SK-N-SH (cell line): Measurements from ENCODE around the gene SFRP2. TPM values are rescaled to one million over a fixed set of nuclear protein-coding genes. Genes with fewer than 3 reads are reported as not detected.

ENCODE experiments used
- CTCF ChIA-PET: fragments of 300-600, 350-600 bp; formaldehyde crosslinking; extraction: SDS; loops from one replicate; lab custom pipeline; 2021; lab: Yijun Ruan, JAX
- POLR2A ChIA-PET: fragments of 350-600 bp; sonication (Branson Sonifier 250); formaldehyde crosslinking; extraction: SDS; loops from one replicate; lab custom pipeline; 2020; ENCODE audit warnings: antibody characterized with exemption, inconsistent platforms; lab: Yijun Ruan, JAX
- DNase-seq: peaks from one replicate; pipeline ENCODE4 v3.0.0; 2012
- H2AFZ ChIP-seq: fragments of 200-600 bp; sonication (generic); 2 replicates; pipeline ENCODE4 v1.8.1; 2016; ENCODE audit warnings: antibody characterized with exemption, mild to moderate bottlenecking, low read depth
- H3F3A ChIP-seq: fragments of 200-600 bp; sonication (generic); replicated peaks from 2 replicates; pipeline ENCODE3; 2016; ENCODE audit warnings: antibody characterized with exemption, mild to moderate bottlenecking; ENCODE audit not compliant: insufficient read depth
- H3K27ac ChIP-seq, 2 experiments: fragments of 200-500 bp in 1 of 2; fragments of 200-600 bp in 1 of 2; sonication (Bioruptor generic) in 1 of 2; sonication (generic), shearing (Covaris generic) in 1 of 2; 2 replicates each; pipeline versions ENCODE4 v1.5.1 to v1.6.1; 2014 to 2016; ENCODE audit warnings: low read depth in 2 of 2, inconsistent platforms in 1 of 2, low read length in 1 of 2, mild to moderate bottlenecking in 1 of 2, mixed read lengths in 1 of 2
- H3K27me3 ChIP-seq: fragments of 200-600 bp; sonication (generic), shearing (Covaris generic); 2 replicates; pipeline ENCODE4 v1.6.1; 2016; ENCODE audit warnings: mixed run types; ENCODE audit not compliant: insufficient read depth
- H3K36me3 ChIP-seq, 2 experiments: fragments of 200-500 bp in 1 of 2; fragments of 200-600 bp in 1 of 2; sonication (Bioruptor generic) in 1 of 2; sonication (generic) in 1 of 2; replicated peaks in 1 of 2; 2 replicates each; pipeline versions ENCODE3 to v1.5.1; 2014 to 2016; ENCODE audit warnings: low read length in 1 of 2, mild to moderate bottlenecking in 1 of 2; ENCODE audit not compliant: insufficient read depth in 2 of 2, control insufficient read depth in 1 of 2
- H3K4me1 ChIP-seq, 2 experiments: fragments of 200-500 bp in 1 of 2; fragments of 200-600 bp in 1 of 2; sonication (Bioruptor generic) in 1 of 2; sonication (generic), shearing (Covaris generic) in 1 of 2; 2 replicates each; pipeline versions ENCODE4 v1.5.1 to v1.6.1; 2014 to 2016; ENCODE audit warnings: low read depth in 1 of 2, low read length in 1 of 2, mixed run types in 1 of 2; ENCODE audit not compliant: insufficient read depth in 2 of 2, control insufficient read depth in 1 of 2
- H3K4me2 ChIP-seq: fragments of 200-600 bp; sonication (generic), shearing (Covaris generic); 2 replicates; pipeline ENCODE4 v1.6.1; 2017; ENCODE audit warnings: mixed run types
- H3K4me3 ChIP-seq, 2 experiments: fragments of 200-500 bp in 1 of 2; fragments of 200-600 bp in 1 of 2; sonication (Bioruptor generic) in 1 of 2; sonication (generic), shearing (Covaris generic) in 1 of 2; 2 replicates each; pipeline versions ENCODE4 v1.5.1 to v1.8.1; 2014 to 2016; ENCODE audit warnings: low read depth in 2 of 2, inconsistent platforms in 1 of 2, low read length in 1 of 2, mild to moderate bottlenecking in 1 of 2, mixed read lengths in 1 of 2, moderate library complexity in 1 of 2
- H3K79me2 ChIP-seq: fragments of 200-600 bp; sonication (generic); 2 replicates; pipeline ENCODE4 v1.8.1; 2017; ENCODE audit warnings: mild to moderate bottlenecking; ENCODE audit not compliant: insufficient read depth
- H3K9ac ChIP-seq: fragments of 200-600 bp; sonication (generic); 2 replicates; pipeline ENCODE4 v1.6.1; 2017; ENCODE audit warnings: mixed run types
- H3K9me2 ChIP-seq: fragments of 200-600 bp; sonication (generic); 2 replicates; pipeline ENCODE4 v1.6.1; 2017; ENCODE audit warnings: mixed run types
- H3K9me3 ChIP-seq: fragments of 200-600 bp; sonication (generic); 2 replicates; pipeline ENCODE4 v1.6.1; 2017; ENCODE audit warnings: mixed run types, mild to moderate bottlenecking, moderate library complexity
- H4K20me1 ChIP-seq: fragments of 200-600 bp; sonication (generic); 2 replicates; pipeline ENCODE4 v1.6.1; 2017; ENCODE audit warnings: mild to moderate bottlenecking, mixed run types; ENCODE audit not compliant: insufficient read depth
- CHD2 ChIP-seq: fragments of 150-350 bp; IDR thresholded peaks from 2 replicates; pipeline ENCODE4 v1.6.1; 2018; ENCODE audit warnings: low read length; ENCODE audit not compliant: partially characterized antibody
- EZH2phosphoT487 ChIP-seq: fragments of 200-600 bp; sonication (generic); IDR thresholded peaks from 2 replicates; pipeline ENCODE4 v1.6.1; 2017; ENCODE audit warnings: low read depth, mixed run types, mild to moderate bottlenecking, antibody characterized with exemption, moderate library complexity, borderline replicate concordance
- FOSL2 ChIP-seq: IDR thresholded peaks from 2 replicates; pipeline ENCODE4 v1.4.0; 2012; ENCODE audit warnings: low read depth, mild to moderate bottlenecking, moderate library complexity, borderline replicate concordance
- JUND ChIP-seq: IDR thresholded peaks from 2 replicates; pipeline ENCODE4 v1.4.0; 2012
- MEF2A ChIP-seq: IDR thresholded peaks from 2 replicates; pipeline ENCODE4 v1.4.0; 2012; ENCODE audit warnings: low read depth, borderline replicate concordance
- MXI1 ChIP-seq: IDR thresholded peaks from 2 replicates; pipeline ENCODE4 v1.6.1; 2012; ENCODE audit warnings: mild to moderate bottlenecking, low read depth, low read length, improper control_type of control experiment
- NFIC ChIP-seq: IDR thresholded peaks from 2 replicates; pipeline ENCODE4 v1.4.0; 2012; ENCODE audit warnings: borderline replicate concordance
- NRF1 ChIP-seq: IDR thresholded peaks from 2 replicates; pipeline ENCODE4 v1.6.1; 2012; ENCODE audit warnings: low read depth, mild to moderate bottlenecking, low read length
- POLR2AphosphoS5 ChIP-seq: IDR thresholded peaks from 2 replicates; pipeline ENCODE4 v1.6.1; 2012; ENCODE audit warnings: low read depth, low read length
- RAD21 ChIP-seq: IDR thresholded peaks from 2 replicates; pipeline ENCODE4 v1.6.1; 2012; ENCODE audit warnings: mild to moderate bottlenecking, low read length
- RFX5 ChIP-seq: IDR thresholded peaks from 2 replicates; pipeline ENCODE4 v1.6.1; 2012; ENCODE audit warnings: mild to moderate bottlenecking, improper control_type of control experiment, low read length
- RXRA ChIP-seq: IDR thresholded peaks from 2 replicates; pipeline ENCODE4 v1.4.0; 2012; ENCODE audit warnings: low read depth, mild to moderate bottlenecking, borderline replicate concordance
- SMC3 ChIP-seq: IDR thresholded peaks from 2 replicates; pipeline ENCODE4 v1.6.1; 2012; ENCODE audit warnings: low read depth, low read length, improper control_type of control experiment
- TCF12 ChIP-seq: IDR thresholded peaks from 2 replicates; pipeline ENCODE4 v1.4.0; 2012
- WGBS: methylation state at CpG from one replicate; pipeline ENCODE4 v1.1.6; 2017; ENCODE audit warnings: low lambda C conversion rate; 5-methylcytosine and 5-hydroxymethylcytosine counted together
- polyA plus RNA-seq, 3 experiments: library from polyadenylated mRNA; depleted of rRNA; stranded (reverse); fragments of >200 nt; gene quantifications; 2 replicates each; pipeline ENCODE4 v1.2.3, GENCODE V29; 2012
- TF ChIP-seq, protein P1 (sequence below): IDR thresholded peaks from 2 replicates; pipeline ENCODE4 v1.4.0; 2012; ENCODE audit warnings: low read depth, borderline replicate concordance
- TF ChIP-seq, protein P2 (sequence below): fragments of 150-350 bp; IDR thresholded peaks from 2 replicates; pipeline ENCODE4 v1.6.1; 2017; ENCODE audit warnings: antibody characterized with exemption, low read length, low read depth, borderline replicate concordance
- TF ChIP-seq, protein P3 (sequence below): IDR thresholded peaks from 2 replicates; pipeline ENCODE4 v1.6.1; 2012; ENCODE audit warnings: mild to moderate bottlenecking, low read depth, low read length, moderate library complexity
- TF ChIP-seq, protein P4 (sequence below): IDR thresholded peaks from 2 replicates; pipeline ENCODE4 v1.4.0; 2012; ENCODE audit warnings: low read depth, borderline replicate concordance

Gene SFRP2
- polyA plus RNA-seq, 1 of the 3 experiments (the other 2 are of a cell fraction), result not detected

DNA sequence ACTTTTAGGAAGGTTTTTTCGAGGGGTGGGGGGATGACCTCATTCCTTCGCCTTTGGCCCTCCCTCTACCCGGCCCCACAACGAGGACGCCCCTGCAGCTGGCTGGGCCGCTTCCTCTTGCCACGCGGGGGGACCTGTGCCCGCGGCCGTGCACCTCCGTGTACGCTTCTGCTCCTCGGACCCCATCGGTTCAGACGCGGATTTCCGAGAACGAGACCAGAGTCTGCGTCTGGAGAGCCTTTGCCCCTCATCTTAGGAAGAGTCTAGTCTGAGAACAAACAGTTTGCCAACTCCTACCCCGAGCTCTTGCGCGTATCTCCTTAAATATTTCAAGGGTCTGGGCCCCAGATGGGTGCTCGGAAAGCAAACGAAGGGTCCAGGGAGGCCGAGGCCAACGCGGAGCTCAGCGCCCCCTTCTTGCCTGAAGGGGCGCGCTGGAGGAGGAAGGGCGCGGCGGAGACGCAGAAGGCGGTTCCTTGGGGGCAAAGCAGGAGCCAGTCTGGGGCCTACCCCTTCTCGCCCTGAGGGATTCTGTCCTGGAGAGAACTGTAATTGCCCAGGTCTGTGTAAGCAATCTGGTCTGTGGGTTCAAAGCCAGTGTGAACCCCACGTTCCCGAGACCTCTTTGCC is 3.9 kb upstream of the SFRP2 start:
- Histone ChIP-seq H3K79me2 (no peaks in the 10 kb centered on the region), H3K9me2 (no peaks in the 10 kb centered on the region), H3K36me3 (no peaks in the 10 kb centered on the region), H3K27me3 (peaks cover 78% of the 10 kb centered on the region), H3F3A (no peaks in the 10 kb centered on the region), H3K4me2 (peak overlapping the region; percentile 74), H3K9me3 (no peaks in the 10 kb centered on the region), H3K27ac (no peak overlapping the region), H4K20me1 (no peaks in the 10 kb centered on the region), H3K4me3 (peak overlapping the region; percentile 28 to 56), H3K9ac (no peak overlapping the region), H3K4me1 (peaks cover 4 to 13% of the 10 kb centered on the region in 2 experiments; a peak in 1 of 4 replicates), H2AFZ (no peak overlapping the region)
- CTCF ChIA-PET, result interaction anchor here (0.7 to 2.4 kb wide), 6 partner anchors 27 to 451 kb away, joined by 3 to 7 read pairs (median 3); no protein-coding TSS in a partner anchor
- 21% methylated on average over 36 of the region's 39 CpGs for WGBS
- POLR2A ChIA-PET, result no interaction called here
- DNase-seq, result no peak
- no peak for TF ChIP-seq RAD21
- TF ChIP-seq RFX5, result no peak
- TF ChIP-seq EZH2phosphoT487, result no peak
- no peak for TF ChIP-seq POLR2AphosphoS5
- TF ChIP-seq FOSL2, result no peak
- no peak for TF ChIP-seq RXRA
- TF ChIP-seq, protein P1, sequence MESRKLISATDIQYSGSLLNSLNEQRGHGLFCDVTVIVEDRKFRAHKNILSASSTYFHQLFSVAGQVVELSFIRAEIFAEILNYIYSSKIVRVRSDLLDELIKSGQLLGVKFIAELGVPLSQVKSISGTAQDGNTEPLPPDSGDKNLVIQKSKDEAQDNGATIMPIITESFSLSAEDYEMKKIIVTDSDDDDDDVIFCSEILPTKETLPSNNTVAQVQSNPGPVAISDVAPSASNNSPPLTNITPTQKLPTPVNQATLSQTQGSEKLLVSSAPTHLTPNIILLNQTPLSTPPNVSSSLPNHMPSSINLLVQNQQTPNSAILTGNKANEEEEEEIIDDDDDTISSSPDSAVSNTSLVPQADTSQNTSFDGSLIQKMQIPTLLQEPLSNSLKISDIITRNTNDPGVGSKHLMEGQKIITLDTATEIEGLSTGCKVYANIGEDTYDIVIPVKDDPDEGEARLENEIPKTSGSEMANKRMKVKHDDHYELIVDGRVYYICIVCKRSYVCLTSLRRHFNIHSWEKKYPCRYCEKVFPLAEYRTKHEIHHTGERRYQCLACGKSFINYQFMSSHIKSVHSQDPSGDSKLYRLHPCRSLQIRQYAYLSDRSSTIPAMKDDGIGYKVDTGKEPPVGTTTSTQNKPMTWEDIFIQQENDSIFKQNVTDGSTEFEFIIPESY, result no peak
- no peak for TF ChIP-seq TCF12
- TF ChIP-seq, protein P2, sequence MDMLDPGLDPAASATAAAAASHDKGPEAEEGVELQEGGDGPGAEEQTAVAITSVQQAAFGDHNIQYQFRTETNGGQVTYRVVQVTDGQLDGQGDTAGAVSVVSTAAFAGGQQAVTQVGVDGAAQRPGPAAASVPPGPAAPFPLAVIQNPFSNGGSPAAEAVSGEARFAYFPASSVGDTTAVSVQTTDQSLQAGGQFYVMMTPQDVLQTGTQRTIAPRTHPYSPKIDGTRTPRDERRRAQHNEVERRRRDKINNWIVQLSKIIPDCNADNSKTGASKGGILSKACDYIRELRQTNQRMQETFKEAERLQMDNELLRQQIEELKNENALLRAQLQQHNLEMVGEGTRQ, result no peak
- TF ChIP-seq JUND, result no peak
- no peak for TF ChIP-seq CHD2
- TF ChIP-seq MEF2A, result no peak
- TF ChIP-seq, protein P3, sequence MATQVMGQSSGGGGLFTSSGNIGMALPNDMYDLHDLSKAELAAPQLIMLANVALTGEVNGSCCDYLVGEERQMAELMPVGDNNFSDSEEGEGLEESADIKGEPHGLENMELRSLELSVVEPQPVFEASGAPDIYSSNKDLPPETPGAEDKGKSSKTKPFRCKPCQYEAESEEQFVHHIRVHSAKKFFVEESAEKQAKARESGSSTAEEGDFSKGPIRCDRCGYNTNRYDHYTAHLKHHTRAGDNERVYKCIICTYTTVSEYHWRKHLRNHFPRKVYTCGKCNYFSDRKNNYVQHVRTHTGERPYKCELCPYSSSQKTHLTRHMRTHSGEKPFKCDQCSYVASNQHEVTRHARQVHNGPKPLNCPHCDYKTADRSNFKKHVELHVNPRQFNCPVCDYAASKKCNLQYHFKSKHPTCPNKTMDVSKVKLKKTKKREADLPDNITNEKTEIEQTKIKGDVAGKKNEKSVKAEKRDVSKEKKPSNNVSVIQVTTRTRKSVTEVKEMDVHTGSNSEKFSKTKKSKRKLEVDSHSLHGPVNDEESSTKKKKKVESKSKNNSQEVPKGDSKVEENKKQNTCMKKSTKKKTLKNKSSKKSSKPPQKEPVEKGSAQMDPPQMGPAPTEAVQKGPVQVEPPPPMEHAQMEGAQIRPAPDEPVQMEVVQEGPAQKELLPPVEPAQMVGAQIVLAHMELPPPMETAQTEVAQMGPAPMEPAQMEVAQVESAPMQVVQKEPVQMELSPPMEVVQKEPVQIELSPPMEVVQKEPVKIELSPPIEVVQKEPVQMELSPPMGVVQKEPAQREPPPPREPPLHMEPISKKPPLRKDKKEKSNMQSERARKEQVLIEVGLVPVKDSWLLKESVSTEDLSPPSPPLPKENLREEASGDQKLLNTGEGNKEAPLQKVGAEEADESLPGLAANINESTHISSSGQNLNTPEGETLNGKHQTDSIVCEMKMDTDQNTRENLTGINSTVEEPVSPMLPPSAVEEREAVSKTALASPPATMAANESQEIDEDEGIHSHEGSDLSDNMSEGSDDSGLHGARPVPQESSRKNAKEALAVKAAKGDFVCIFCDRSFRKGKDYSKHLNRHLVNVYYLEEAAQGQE, result no peak
- TF ChIP-seq NRF1, result no peak
- TF ChIP-seq, protein P4, sequence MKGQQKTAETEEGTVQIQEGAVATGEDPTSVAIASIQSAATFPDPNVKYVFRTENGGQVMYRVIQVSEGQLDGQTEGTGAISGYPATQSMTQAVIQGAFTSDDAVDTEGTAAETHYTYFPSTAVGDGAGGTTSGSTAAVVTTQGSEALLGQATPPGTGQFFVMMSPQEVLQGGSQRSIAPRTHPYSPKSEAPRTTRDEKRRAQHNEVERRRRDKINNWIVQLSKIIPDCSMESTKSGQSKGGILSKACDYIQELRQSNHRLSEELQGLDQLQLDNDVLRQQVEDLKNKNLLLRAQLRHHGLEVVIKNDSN, result no peak
- no peak for TF ChIP-seq MXI1
- TF ChIP-seq NFIC, result no peak
- TF ChIP-seq SMC3, result no peak
